NT2/D1 (cell line): ENCODE data around the gene USP20.

Experiments
- DNase-seq: peaks from one replicate; pipeline ENCODE4 v3.0.0-alpha.2; 2011; ENCODE audit warnings: low read depth, low spot score
- H3K27me3 ChIP-seq: 2 replicates; pipeline ENCODE4 v1.6.0; 2011; ENCODE audit warnings: mild to moderate bottlenecking; ENCODE audit not compliant: insufficient read length, insufficient read depth
- H3K36me3 ChIP-seq: 2 replicates; pipeline ENCODE4 v1.6.1; 2011; ENCODE audit warnings: mild to moderate bottlenecking, low read length, mixed read lengths; ENCODE audit not compliant: insufficient read depth, insufficient read length
- H3K4me1 ChIP-seq: 2 replicates; pipeline ENCODE4 v1.5.1; 2011; ENCODE audit not compliant: insufficient read depth, insufficient read length
- H3K4me3 ChIP-seq: 2 replicates; pipeline ENCODE4 v1.5.1; 2011; ENCODE audit warnings: low read depth; ENCODE audit not compliant: insufficient read length
- H3K9ac ChIP-seq: 2 replicates; pipeline ENCODE4 v1.6.0; 2011; ENCODE audit warnings: low read depth; ENCODE audit not compliant: insufficient read length
- H3K9me3 ChIP-seq: 2 replicates; pipeline ENCODE4 v1.5.1; 2011; ENCODE audit warnings: mild to moderate bottlenecking, low read length; ENCODE audit not compliant: insufficient read depth
- SUZ12 ChIP-seq: IDR thresholded peaks from 2 replicates; pipeline ENCODE4 v1.6.1; 2011; ENCODE audit not compliant: insufficient read length, insufficient read depth; ENCODE audit errors: extremely low read depth
- YY1 ChIP-seq: IDR thresholded peaks from 2 replicates; pipeline ENCODE4 v1.6.1; 2011; ENCODE audit not compliant: insufficient read length, insufficient read depth
- ZNF274 ChIP-seq: IDR thresholded peaks from 2 replicates; pipeline ENCODE4 v1.6.1; 2011; ENCODE audit warnings: mild to moderate bottlenecking, low read depth, low read length

USP20 gene

GRCh38 chr9:129835860-129836223 lies 584 bp downstream of the USP20 start:
- no peak for DNase-seq
- TF ChIP-seq ZNF274 (no peak), SUZ12 (no peak), YY1 (no peak)

GRCh38 chr9:129836311-129837007 lies 1.2 kb downstream of the USP20 start:
- H3K9me3 ChIP-seq, result no peaks in the 10 kb centered on the region
- peaks cover 27% of the 10 kb centered on the region for H3K36me3 ChIP-seq
- peaks cover 17% of the 10 kb centered on the region for H3K4me1 ChIP-seq
- DNase-seq, result no peak
- peak overlapping the region; percentile 73 for H3K9ac ChIP-seq
- peak overlapping the region; percentile 61 for H3K4me3 ChIP-seq
- H3K27me3 ChIP-seq, result peaks cover 3% of the 10 kb centered on the region
- TF ChIP-seq YY1, result no peak
- no peak for TF ChIP-seq SUZ12

More at GRCh38 chr9:129835860-129836223, 584 bp downstream of the USP20 start:
- Histone ChIP-seq H3K9ac (peak overlapping the region; percentile 73), H3K4me1 (peaks cover 14% of the 10 kb centered on the region), H3K4me3 (peak overlapping the region; percentile 61), H3K27me3 (peaks cover 3% of the 10 kb centered on the region), H3K9me3 (no peaks in the 10 kb centered on the region), H3K36me3 (peaks cover 34% of the 10 kb centered on the region)

- peaks cover 11% of the 10 kb centered on the region for H3K36me3 ChIP-seq
- no peak for DNase-seq
- H3K4me3 ChIP-seq, result no peak overlapping the region
- no peak for TF ChIP-seq YY1
- TF ChIP-seq ZNF274, result no peak
- no peak for TF ChIP-seq SUZ12
- peaks cover 21% of the 10 kb centered on the region for H3K4me1 ChIP-seq
- no peak overlapping the region for H3K9ac ChIP-seq
- peaks cover 3% of the 10 kb centered on the region for H3K27me3 ChIP-seq
- no peaks in the 10 kb centered on the region for H3K9me3 ChIP-seq
Observed at GRCh38 chr9:129838707-129839259, 3.5 kb downstream of the USP20 start.

- Histone ChIP-seq H3K4me3 (no peak overlapping the region), H3K9ac (no peak overlapping the region)
- no peak for TF ChIP-seq YY1
- no peak for TF ChIP-seq SUZ12
Observed at GRCh38 chr9:129839324-129840023, 4.2 kb downstream of the USP20 start.

GRCh38 chr9:129840034-129840433 lies 4.8 kb downstream of the USP20 start:
- no peaks in the 10 kb centered on the region for H3K27me3 ChIP-seq
- TF ChIP-seq SUZ12 (no peak), YY1 (no peak), ZNF274 (no peak)
- no peak overlapping the region for H3K9ac ChIP-seq
- H3K4me1 ChIP-seq, result peaks cover 21% of the 10 kb centered on the region
- H3K9me3 ChIP-seq, result no peaks in the 10 kb centered on the region
- H3K36me3 ChIP-seq, result peaks cover 11% of the 10 kb centered on the region
- H3K4me3 ChIP-seq, result no peak overlapping the region
- DNase-seq, result no peak

More at GRCh38 chr9:129839324-129840023, 4.2 kb downstream of the USP20 start:
- Histone ChIP-seq H3K9me3 (no peaks in the 10 kb centered on the region), H3K36me3 (peaks cover 11% of the 10 kb centered on the region), H3K4me1 (peaks cover 21% of the 10 kb centered on the region), H3K27me3 (peaks cover under 1% of the 10 kb centered on the region)
- DNase-seq, result no peak

- H3K4me3 ChIP-seq, result no peak overlapping the region
- no peaks in the 10 kb centered on the region for H3K9me3 ChIP-seq
- no peak for DNase-seq
- no peaks in the 10 kb centered on the region for H3K27me3 ChIP-seq
- no peak for TF ChIP-seq YY1
- TF ChIP-seq ZNF274, result no peak
- TF ChIP-seq SUZ12, result no peak
- H3K36me3 ChIP-seq, result peaks cover 11% of the 10 kb centered on the region
- H3K9ac ChIP-seq, result no peak overlapping the region
- peaks cover 21% of the 10 kb centered on the region for H3K4me1 ChIP-seq
Observed at GRCh38 chr9:129841071-129841470, 5.8 kb downstream of the USP20 start.

GRCh38 chr9:129845373-129845772 lies 10.1 kb downstream of the USP20 start:
- Histone ChIP-seq H3K9ac (no peak overlapping the region), H3K4me1 (peaks cover 13% of the 10 kb centered on the region), H3K36me3 (peaks cover 9% of the 10 kb centered on the region), H3K9me3 (no peaks in the 10 kb centered on the region), H3K27me3 (no peaks in the 10 kb centered on the region), H3K4me3 (no peak overlapping the region)
- no peak for DNase-seq
- TF ChIP-seq YY1 (no peak), ZNF274 (no peak), SUZ12 (no peak)
